ENCODE results near the gene SLC6A13. TPM values are rescaled to one million over a fixed set of nuclear protein-coding genes. Genes with fewer than 3 reads are reported as not detected.
A peak's percentile ranks its signal among the peaks of the same experiment; 100 is the strongest.
"Not testable (repeated sequence)": the region's sequence is repeated elsewhere in the genome, so short reads cannot be mapped to it uniquely, and the experiment has no call there.

The SLC6A13 gene
- total and polyA plus RNA-seq, 2 of the 13 experiments (the other 11 are each of a cell fraction or from before 2014, with no cell fraction given), result 0.05 to 0.15 TPM

GRCh38 chr12:235967-236366 lies 26.7 kb downstream of the SLC6A13 start:
- POLR2A ChIA-PET, result interaction anchor here (1.6 to 1.7 kb wide), 3 partner anchors 13 to 23 kb away, joined by 4 to 12 read pairs (median 5); partner anchors contain the start of gene SLC6A12
- in situ Hi-C loops (cut with HindIII; ENCODE audit: extremely low pct_ligation_motif_present, low pct_unique_long_range_greater_than_20kb); H3K27me3 ChIP-seq (ENCODE audit: control insufficient read depth in 1 of 2, insufficient read depth in 2 of 2, low read length in 2 of 2); H4K20me1 ChIP-seq (ENCODE audit: insufficient read depth, low read length); CTCF ChIA-PET (ENCODE audit: low intra/inter-chr PET ratio, low total read pairs); DNase-seq (ENCODE audit: low spot score); H2AFZ ChIP-seq (ENCODE audit: low read length); intact Hi-C loops (cut with micrococcal nuclease; ENCODE audit: unreplicated experiment); FAIRE-seq; H3K79me2 ChIP-seq (ENCODE audit: insufficient read depth, low read length); H3K4me3 ChIP-seq (replicated peaks in 1 of 3; ENCODE audit: insufficient read depth in 1 of 3, low read depth in 2 of 3, low read length in 3 of 3); H3K36me3 ChIP-seq (replicated peaks in 1 of 2; ENCODE audit: control insufficient read depth in 1 of 2, insufficient read depth in 2 of 2, low read length in 2 of 2); BruUV-seq (replicated peaks); ATAC-seq; H3K9me3 ChIP-seq (ENCODE audit: low read length); H3K27ac ChIP-seq (ENCODE audit: extremely low read length, insufficient read depth, low read length); H3K4me2 ChIP-seq (ENCODE audit: low read depth, low read length); H3K9ac ChIP-seq (ENCODE audit: insufficient read depth, low read depth, low read length): not testable (repeated sequence)
- peaks cover 58% of the 10 kb centered on the region for H3K4me1 ChIP-seq (ENCODE audit: insufficient read depth, low read length)
- WGBS (ENCODE audit: low lambda C conversion rate), result 81% methylated on average over 4 of the region's 4 CpGs
- peak; percentile 44; the same call in 1 of the 2 replicates for TF ChIP-seq ZNF614 (CRISPR knock-in tag; IDR thresholded peaks at IDR 0.05; ENCODE audit: borderline replicate concordance)
- peak; percentile 33; the same call in 1 of the 2 replicates for TF ChIP-seq HNF4A (CRISPR knock-in tag; IDR thresholded peaks at IDR 0.05)

GRCh38 chr12:234891-235415 lies 27.7 kb downstream of the SLC6A13 start:
- DNase-seq (ENCODE audit: low spot score) (no peak), ATAC-seq (no peak), FAIRE-seq (no peak)
- H3K4me1 ChIP-seq (ENCODE audit: insufficient read depth, low read length), result peaks cover 60% of the 10 kb centered on the region
- H3K9ac ChIP-seq (ENCODE audit: insufficient read depth, low read depth, low read length), result no peak overlapping the region
- ChIA-PET POLR2A (no interaction called here), CTCF (ENCODE audit: low intra/inter-chr PET ratio, low total read pairs) (no interaction called here)
- H3K27me3 ChIP-seq (ENCODE audit: control insufficient read depth in 1 of 2, insufficient read depth in 2 of 2, low read length in 2 of 2), result peaks cover 0 to 3% of the 10 kb centered on the region in 2 experiments; a peak in 2 of 5 replicates
- H3K36me3 ChIP-seq (replicated peaks in 1 of 2; ENCODE audit: control insufficient read depth in 1 of 2, insufficient read depth in 2 of 2, low read length in 2 of 2), result no peaks in the 10 kb centered on the region
- in situ Hi-C loops (cut with HindIII; ENCODE audit: extremely low pct_ligation_motif_present, low pct_unique_long_range_greater_than_20kb), result no loop called here
- no peak overlapping the region for H3K4me3 ChIP-seq (replicated peaks in 1 of 3; ENCODE audit: insufficient read depth in 1 of 3, low read depth in 2 of 3, low read length in 3 of 3)
- intact Hi-C loops (cut with micrococcal nuclease; ENCODE audit: unreplicated experiment), result no loop called here
- TF ChIP-seq SOX13 (IDR thresholded peaks at IDR 0.05) (no peak), SOX13 (CRISPR knock-in tag; conservative IDR thresholded peaks at IDR 0.05 in 1 of 2, IDR thresholded peaks at IDR 0.05 in 1 of 2) (no peak), JDP2 (CRISPR knock-in tag; IDR thresholded peaks at IDR 0.05; ENCODE audit: borderline replicate concordance) (no peak), RBM39 (IDR thresholded peaks at IDR 0.05; ENCODE audit: low read depth, low read length, poor library complexity, severe bottlenecking) (no peak), ZNF749 (CRISPR knock-in tag; IDR thresholded peaks at IDR 0.05; ENCODE audit: borderline replicate concordance) (no peak), HOXA7 (CRISPR knock-in tag; IDR thresholded peaks at IDR 0.05) (no peak), SOX6 (IDR thresholded peaks at IDR 0.05) (no peak), SOX6 (CRISPR knock-in tag; IDR thresholded peaks at IDR 0.05) (no peak), ZFYVE20 (CRISPR knock-in tag; IDR thresholded peaks at IDR 0.05; ENCODE audit: borderline replicate concordance, low read depth) (no peak), SP140L (CRISPR knock-in tag; IDR thresholded peaks at IDR 0.05; ENCODE audit: borderline replicate concordance) (no peak), ZNF556 (CRISPR knock-in tag; IDR thresholded peaks at IDR 0.05; ENCODE audit: borderline replicate concordance) (no peak), MEF2D (CRISPR knock-in tag; IDR thresholded peaks at IDR 0.05) (no peak), RXRB (CRISPR knock-in tag; IDR thresholded peaks at IDR 0.05; ENCODE audit: borderline replicate concordance) (no peak), FOXA3 (CRISPR knock-in tag; IDR thresholded peaks at IDR 0.05) (no peak)
- H3K4me2 ChIP-seq (ENCODE audit: low read depth, low read length), result no peak overlapping the region
- no peaks in the 10 kb centered on the region for H4K20me1 ChIP-seq (ENCODE audit: insufficient read depth, low read length)
- 92% methylated on average over 10 of the region's 10 CpGs for WGBS (ENCODE audit: low lambda C conversion rate)
- H3K9me3 ChIP-seq (ENCODE audit: low read length), result peaks cover 4% of the 10 kb centered on the region; the same call in 1 of the 2 replicates
- no peaks in the 10 kb centered on the region for H3K79me2 ChIP-seq (ENCODE audit: insufficient read depth, low read length)
- no TSS peak for BruUV-seq (replicated peaks)
- H3K27ac ChIP-seq (ENCODE audit: extremely low read length, insufficient read depth, low read length), result no peak overlapping the region
- H2AFZ ChIP-seq (ENCODE audit: low read length), result no peak overlapping the region
